Measurements from ENCODE around the gene LDB2.

LDB2 gene

DNA sequence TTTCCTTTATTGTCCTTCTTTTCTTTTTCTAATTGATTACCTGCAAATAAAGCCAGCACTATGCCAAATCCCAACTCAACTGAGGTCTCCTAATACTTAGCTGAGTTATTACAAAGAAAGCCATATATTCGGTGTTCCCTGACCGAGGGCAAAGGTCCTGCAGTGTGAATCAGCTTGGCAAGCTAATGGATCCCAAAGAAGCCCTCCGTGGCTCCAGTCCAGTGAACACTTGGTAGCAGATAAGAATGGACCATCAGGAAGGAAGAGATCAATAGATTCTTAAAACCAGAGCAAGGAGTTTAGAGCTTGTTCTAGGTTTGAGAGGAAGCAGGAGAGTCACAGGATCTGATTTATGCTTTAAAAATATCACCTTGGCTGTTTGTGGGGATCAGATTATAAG is 8.5 kb downstream of the LDB2 start:
- Histone ChIP-seq H3K4me3 (no peak overlapping the region), H3K27ac (peak overlapping the region in 5 of 21 experiments; percentile 1 to 77 (median 10))

DNA sequence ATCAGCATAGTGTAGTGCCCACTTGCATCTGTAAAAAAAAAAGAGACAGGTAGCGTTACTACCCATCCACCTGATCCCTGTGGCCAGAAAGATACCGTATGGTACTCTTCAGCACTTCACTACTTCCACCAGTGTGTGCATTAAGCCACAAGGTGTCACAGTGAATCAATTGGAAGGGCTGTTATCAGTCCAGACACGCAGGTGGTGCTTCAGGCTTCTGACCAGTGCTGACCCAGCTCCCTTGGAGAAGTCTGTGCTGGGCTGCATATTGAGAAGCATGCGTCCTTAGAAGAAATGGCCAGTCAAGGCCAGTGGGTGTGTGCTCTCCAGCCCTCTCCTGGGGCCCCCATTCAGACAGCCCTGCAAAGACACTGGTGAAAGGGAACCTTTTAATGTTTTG is 10.6 kb downstream of the LDB2 start:
- no peak overlapping the region for H3K27ac ChIP-seq
- no peak overlapping the region for H3K4me3 ChIP-seq

DNA sequence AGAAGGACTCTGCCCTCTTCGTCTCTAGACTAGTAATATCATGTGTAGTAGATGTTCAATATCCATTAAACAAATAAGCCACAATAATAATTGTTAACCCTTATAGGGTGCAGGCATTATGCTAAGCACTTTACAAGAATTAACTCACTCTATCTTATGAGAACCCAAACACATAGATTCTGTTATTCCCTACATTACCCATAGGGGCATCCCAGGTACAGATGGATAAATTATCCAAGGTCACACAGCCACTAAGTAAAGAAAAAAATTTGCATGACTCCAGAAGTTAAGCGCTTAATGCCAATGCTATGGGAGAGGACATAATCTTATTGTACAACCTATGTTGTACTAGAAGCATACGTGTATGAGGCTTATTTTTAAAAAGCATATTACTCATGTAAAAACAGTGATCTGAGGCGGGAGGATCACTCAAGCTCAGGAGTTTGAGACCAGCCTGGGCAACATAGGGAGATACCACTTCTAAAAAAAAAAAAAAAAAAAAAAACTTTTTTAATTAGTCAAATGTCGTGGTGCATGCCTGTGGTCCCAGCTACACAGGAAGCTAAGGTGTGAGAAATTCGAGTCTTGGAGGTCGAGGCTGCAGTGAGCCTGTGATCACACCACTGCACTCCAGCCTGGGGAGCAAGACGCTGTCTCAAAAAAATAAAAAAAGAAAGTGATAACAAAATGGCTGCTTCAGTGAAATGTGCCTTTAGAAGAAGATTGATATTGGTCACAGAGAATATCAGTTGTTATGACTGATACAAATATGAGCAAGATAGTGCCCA is 13.6 kb downstream of the LDB2 start:
- H3K27ac ChIP-seq = no peak overlapping the region

DNA sequence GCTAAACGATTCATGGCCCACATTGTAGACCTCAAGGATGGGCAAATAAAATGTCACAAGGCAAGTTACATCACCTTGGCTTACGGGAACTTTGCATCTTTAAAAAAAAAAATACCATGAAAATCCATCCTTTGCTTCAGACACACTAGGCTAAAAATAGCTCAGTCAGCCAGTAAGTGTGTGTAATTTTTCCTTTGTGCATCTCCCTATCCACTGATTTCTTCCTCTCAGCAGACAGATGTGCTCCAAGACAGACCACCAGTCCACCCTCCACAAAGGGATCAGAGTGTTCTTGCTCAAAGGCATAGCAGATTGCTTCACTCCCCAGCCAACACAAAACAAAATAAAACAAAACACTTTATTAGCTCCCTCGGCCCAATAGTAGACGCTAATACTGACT is 14.6 kb downstream of the LDB2 start:
- Histone ChIP-seq H3K27ac (no peak overlapping the region), H3K4me3 (no peak overlapping the region)

More for the DNA sequence above, 13.6 kb downstream of the LDB2 start:
- no peak overlapping the region for H3K4me3 ChIP-seq

DNA sequence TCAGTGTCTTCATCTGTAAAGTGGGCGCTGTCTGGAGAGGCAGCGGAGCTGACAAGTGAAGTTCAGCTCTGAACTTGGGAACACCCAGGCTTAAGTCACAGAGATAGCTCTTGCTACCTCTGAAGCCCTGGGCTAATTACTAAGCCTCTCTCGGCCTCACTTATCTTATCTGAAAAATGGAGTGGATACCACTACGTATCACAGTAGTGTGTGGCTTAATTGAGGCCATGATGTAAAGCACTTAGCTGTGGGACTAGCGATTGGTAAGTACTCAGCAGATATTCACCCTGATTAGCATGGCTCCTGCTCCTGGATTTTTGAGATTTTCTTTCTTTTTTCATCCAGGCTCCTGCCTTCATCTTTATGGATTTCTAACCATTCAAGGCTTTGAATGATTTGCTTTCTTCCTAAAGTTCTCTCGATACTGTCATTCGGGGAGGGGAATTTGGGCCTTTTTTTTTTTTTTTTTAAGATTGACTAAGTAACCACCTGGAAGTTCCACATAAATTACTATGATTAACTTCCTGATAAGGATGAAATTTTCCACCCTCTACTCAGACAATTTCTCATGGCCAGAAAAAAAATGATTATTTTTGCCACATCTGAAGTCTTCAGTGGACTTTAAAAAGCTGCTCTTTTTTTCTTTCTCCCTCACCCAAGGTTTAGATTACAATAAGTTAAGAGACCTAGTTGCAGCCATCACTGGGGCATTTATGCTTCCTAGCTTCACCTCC is 17.1 kb downstream of the LDB2 start:
- no peak overlapping the region for H3K4me3 ChIP-seq
- no peak overlapping the region for H3K27ac ChIP-seq

DNA sequence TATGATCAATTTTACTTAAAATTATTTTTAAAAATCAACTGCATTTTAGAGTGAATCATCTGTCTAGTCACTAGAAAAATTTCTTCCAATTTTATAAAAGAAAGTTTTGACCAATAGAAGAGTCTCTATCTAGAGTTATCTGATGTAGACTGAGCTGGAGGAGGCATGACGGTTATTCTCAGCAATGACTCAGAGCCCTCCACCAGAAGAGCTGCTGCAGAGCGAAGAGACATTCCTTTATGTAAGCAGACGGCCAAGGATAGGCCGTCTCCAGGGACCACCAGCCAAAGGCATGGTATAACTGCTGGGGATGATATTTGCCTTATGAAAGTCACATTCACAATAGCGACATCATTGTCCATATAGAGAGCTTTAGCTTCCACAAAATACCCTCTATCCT is 23.0 kb downstream of the LDB2 start:
- Histone ChIP-seq H3K4me3 (no peak overlapping the region), H3K27ac (no peak overlapping the region)

DNA sequence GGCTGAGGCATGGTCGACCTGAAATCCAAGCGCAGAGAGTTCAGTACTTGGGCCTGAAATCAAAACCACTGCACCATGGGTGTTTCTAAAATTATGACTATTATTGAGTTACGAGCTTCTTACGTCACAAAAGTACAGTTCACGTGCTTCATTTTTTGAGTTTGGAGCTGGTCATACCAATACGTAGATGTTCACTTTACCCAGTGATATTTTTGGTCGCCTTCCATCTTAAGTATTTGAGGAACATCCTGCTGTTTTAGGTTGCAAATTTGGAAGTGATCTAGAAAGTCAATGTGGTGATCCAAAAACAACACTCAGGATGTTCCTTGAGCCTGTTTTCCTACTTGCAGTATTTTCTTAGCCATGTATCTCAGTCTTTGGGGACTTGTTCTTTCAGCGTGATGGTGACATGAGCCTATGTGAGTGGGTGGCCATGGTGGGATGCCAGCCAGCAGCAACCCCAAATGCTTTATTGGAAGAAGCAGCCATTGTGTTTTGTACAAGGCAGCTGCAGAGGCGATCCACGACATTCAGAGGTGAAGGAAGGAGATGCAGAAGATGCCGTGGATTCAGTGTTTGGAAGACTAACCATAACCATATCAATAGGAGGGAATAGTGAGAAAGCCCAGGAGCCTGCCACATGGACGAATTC is 28.7 kb downstream of the LDB2 start:
- Histone ChIP-seq H3K4me3 (no peak overlapping the region), H3K27ac (no peak overlapping the region)

DNA sequence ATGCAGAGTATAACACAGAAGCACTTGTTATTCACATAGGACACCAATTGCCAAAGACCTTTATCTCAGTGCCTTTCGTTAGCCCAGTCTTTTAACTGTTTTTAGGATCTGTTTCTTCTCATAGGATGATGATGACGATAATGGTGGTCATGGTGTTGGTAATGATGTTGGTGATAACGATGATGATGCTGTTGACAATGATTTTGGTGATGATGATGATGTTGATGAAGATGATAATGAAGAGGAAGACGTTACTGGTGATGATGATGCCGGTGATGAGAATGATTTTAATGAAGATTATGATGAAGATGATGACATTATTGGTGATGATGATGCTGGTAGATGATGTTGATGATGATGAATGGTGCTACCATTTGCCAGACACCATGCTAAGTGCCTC is 29.8 kb downstream of the LDB2 start:
- Histone ChIP-seq H3K4me3 (no peak overlapping the region), H3K27ac (no peak overlapping the region)

DNA sequence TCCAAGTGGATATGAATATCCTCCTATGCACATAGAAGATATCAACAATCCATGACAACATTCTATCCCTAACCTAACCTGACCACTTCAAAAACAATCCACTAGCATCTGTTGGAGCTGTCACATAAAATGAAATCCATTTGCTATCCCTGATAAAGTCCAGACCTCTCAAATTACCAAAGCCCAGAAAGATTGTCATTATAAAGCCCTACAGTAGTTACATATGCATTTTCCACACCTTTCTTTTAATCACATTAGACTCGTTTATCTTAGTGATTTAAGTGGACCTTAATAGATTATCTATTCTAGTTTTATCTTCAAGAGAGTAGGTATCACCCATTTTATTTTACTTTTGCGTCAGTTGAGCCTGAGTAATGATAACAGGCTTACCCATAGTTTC is 30.6 kb downstream of the LDB2 start:
- H3K4me3 ChIP-seq = no peak overlapping the region
- no peak overlapping the region for H3K27ac ChIP-seq

DNA sequence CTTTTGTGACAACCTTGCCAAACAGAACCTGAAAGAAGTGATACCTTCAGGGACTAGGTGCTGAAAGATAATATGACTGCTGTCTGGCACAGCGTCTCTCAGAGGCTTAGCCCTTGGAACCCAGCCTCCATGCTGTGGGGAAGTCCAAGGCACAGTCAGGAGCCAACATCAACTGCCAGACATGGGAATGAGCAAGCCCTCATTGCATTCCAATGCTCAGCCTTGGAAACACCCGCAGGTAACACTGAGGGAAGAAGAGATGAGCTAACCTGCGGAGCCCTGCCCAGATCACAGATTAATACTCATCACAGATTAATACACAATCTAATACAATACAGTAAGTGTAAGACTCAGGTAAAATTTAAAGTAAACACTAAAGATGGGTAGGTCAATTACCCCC is 31.5 kb downstream of the LDB2 start:
- no peak overlapping the region for H3K4me3 ChIP-seq
- peak overlapping the region in 2 of 21 experiments; percentile 10 to 16 for H3K27ac ChIP-seq

DNA sequence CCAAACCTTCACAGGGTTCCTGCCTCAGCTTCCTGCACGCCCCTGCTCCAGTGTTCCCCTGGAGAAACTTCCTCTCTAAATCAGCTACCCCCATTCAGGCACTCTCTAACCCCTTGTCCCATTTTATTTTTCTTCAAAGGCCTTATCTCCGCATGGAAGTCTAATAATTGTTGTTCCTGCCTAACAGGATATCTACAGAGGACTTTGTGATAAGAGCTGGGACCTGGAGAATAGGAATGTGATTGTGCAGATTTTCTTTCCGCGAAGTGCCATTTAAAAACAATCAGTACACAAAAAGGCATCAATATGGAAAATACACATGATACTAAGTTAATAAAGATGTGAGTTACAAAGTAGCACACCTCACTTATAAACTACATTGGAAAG is 32.6 kb downstream of the LDB2 start:
- H3K27ac ChIP-seq = peak overlapping the region in 2 of 21 experiments; percentile 46 to 69
- H3K4me3 ChIP-seq = no peak overlapping the region

DNA sequence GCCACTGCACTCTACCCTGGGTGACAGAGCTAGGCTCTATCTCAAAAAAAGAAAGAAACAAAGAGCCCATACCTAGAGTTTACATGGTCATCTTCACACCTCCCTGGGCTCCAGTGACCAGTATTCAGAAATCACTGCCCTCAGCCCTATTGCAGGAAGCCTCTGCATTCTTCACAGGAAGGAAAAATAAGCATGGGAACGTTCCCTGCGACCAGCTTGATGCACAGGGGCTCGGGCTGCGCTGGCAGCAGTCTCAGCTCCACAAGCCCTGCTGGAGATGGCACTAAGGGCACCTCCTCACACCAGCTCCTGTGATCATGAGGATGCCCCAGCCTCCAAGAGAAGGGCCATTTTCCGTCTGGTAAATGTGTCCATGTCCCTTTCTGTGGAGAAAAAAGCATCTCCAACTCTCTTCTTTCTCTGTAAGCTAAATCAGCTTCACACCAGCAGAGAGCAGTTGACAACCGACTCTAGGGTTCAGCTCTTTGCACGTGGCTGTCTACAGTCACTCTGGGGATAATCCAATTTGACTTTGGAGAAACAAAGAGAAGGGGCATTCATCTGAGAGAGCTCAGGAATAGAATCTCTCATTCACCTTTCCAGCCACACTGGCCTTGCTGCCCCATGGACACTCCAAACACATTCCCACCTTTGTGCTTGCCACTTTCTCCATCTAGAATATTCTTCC is 33.1 kb downstream of the LDB2 start:
- Histone ChIP-seq H3K4me3 (no peak overlapping the region), H3K27ac (peak overlapping the region in 5 of 21 experiments; percentile 18 to 69 (median 46))

DNA sequence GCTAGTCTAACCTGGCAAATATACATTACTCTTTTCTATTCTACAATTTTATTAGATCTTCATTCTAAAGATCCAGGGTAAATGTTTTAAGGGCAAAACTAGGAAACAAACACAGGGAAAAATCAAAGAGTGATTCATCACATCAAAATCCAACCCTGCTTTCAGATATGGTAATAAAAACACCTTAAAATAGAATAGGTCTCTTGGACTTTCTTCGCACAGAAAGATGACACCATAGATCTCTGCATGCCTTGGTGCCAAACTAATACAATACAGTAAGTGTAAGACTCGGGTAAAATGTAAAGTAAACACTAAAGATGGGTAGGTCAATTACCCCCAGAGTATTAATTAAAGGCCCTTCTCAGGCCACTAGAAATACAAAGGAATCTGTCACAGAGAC is 34.2 kb downstream of the LDB2 start:
- H3K4me3 ChIP-seq = no peak overlapping the region
- peak overlapping the region in 1 of 21 experiments; percentile 69 for H3K27ac ChIP-seq

DNA sequence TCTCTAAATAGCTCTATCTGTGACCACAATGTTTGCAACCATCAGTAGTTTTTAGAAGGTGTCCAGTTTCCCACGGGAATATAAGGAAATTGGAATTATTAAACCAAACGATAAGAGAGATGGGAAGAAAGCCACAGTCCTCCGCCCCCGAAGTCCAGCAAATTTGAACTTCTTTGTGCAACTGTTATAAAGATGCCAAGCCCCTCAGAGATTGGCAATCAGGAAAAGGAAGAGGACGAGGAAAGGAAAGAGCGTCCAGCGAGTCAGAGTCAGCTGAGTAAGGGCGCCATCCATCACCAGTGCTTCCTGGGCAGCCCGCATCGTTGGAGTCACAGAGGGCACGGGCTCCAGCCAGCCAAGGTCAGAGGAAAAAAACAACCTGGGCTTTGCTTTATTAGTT is 35.7 kb downstream of the LDB2 start:
- Histone ChIP-seq H3K4me3 (no peak overlapping the region), H3K27ac (peak overlapping the region in 1 of 21 experiments; percentile 30)

DNA sequence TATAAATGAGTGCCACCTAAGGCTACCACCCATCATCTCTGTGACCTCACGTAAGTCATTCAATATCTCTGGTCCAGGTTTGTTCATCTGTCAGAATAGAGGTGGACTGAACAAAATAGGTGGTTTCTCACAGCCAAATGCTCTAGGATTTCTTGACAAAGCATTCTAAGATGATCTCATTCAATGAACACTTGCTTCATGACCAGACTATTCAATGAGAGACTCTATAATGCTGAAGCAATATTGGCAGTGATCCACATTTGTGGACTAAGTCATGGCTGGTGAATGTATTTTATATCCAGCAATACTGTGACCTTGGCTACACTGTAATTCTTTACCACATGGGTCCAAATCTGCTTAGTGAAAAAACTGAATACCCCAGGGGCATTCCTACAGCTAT is 37.9 kb downstream of the LDB2 start:
- peak overlapping the region in 1 of 21 experiments; percentile 23 for H3K27ac ChIP-seq
- H3K4me3 ChIP-seq = no peak overlapping the region

DNA sequence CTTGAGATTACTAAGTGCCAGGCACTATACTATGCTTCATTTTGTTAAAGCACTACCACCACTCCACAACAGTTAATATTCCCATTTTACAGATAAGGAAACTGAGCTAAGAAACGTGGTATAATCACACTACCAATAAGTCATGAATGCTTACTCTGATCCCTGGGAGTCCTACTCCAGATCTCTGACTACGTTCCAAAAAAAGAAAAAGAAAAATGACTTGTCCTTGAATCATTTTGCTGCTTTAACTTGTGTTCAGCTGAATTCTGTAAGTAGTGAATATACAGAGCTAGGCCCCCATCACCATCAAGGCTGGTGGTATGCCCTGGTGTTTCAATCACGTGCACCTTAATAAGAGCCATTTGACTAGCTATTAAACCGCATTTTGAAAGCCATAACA is 39.4 kb downstream of the LDB2 start:
- H3K27ac ChIP-seq = peak overlapping the region in 6 of 21 experiments; percentile 1 to 65 (median 42)

DNA sequence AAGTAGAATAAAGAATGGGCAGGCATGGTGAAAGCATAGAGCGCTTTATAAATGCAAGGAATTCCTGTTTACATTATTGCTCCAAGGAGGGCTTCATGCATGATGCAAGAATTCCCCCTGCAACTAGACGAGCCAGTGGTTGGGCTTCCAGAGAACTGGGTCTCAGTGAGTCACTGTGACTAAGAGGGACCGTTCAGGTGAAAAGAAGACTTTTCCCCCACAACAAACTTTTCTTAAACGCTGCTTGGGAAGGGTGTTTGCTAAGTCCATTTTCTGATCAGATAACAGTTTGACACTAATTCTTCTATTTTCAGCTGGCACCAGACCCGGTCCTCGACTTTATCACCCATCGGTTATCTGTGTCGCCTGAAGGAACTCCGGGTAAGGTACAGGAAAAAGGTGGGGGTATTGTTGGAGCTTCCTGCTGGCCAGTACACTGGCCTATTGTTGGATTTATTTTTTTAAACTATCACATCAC is 40.1 kb downstream of the LDB2 start:
- H3K27ac ChIP-seq = peak overlapping the region in 4 of 21 experiments; percentile 48 to 62 (median 56)
- no peak overlapping the region for H3K4me3 ChIP-seq

More for the DNA sequence above, 39.4 kb downstream of the LDB2 start:
- no peak overlapping the region for H3K4me3 ChIP-seq

DNA sequence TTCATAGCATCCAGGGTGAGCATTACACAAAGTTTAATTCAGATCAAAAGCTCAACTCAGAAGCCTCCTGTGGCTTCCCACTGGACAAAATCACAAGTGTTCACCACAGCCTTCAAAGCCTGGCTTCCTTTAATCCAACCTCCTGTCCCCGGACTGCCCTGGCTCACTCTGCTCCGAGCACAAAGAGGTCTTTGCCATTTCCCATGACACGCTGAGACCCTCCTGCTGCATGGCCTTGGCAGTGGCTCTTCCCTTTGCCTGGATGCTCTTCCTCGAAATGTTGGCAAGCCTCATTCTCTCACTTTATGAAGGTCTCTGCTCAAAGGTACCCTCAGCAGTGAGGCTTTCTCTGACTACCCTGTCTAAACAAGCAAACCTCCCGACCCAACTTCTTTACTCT is 41.0 kb downstream of the LDB2 start:
- Histone ChIP-seq H3K4me3 (no peak overlapping the region), H3K27ac (peak overlapping the region in 11 of 21 experiments; percentile 13 to 63 (median 55))

DNA sequence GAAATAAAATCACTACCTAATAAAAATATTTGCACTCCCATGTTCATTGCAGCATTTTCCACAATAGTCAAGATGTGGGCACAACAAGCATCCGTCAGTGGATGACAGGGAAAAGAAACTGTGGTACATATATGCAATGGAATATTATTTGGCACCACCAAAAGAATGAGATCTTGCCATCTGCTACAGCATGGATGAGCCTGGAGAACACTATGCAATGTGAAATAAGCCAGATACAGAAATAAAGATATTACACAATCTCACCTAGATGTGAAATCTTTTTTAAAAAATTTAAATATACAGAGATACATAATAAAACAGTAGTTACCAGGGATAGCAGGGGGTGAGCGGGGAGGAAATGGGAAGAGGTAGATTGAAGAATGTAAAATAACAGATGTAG is 44.8 kb downstream of the LDB2 start:
- Histone ChIP-seq H3K27ac (no peak overlapping the region), H3K4me3 (no peak overlapping the region)

DNA sequence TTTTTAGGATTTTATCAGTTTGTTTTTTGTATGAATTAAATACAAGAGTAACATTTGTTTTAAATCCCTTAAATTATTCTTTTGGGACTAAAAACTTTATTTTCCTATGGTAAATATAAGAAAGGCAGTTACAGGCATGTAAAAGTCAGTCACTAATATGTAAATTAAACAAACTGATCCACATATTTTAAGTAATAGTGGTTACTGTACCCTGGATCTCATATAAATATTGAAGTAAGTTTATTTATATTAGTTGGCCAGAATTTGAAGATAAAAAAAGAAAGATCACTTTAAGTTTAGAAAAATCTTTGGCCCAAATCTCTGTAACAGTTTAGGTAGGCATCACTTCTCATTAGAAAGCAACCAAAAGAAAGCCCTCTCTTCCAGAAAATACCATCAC is 45.8 kb downstream of the LDB2 start:
- no peak overlapping the region for H3K27ac ChIP-seq
- H3K4me3 ChIP-seq = no peak overlapping the region
